Esophagus (tissue), 2 donors: ENCODE results near the gene DISP2. TPM values are rescaled to one million over a fixed set of nuclear protein-coding genes. Genes with fewer than 3 reads are reported as not detected.
A peak's percentile ranks its signal among the peaks of the same experiment; 100 is the strongest.

Source experiments
- H3K27ac ChIP-seq, 2 donors: one replicate each; pipeline ENCODE4 v1.5.1; 2013; ENCODE audit warnings: low read depth in 2 of 2, mild to moderate bottlenecking in 2 of 2, inconsistent platforms in 1 of 2, low read length in 1 of 2, moderate library complexity in 1 of 2
- H3K27me3 ChIP-seq, 2 donors: one replicate each; pipeline ENCODE4 v1.6.1; 2013; ENCODE audit warnings: low read length in 2 of 2, control low read depth in 1 of 2, mild to moderate bottlenecking in 1 of 2; ENCODE audit not compliant: insufficient read depth in 2 of 2, control insufficient read depth in 1 of 2
- H3K36me3 ChIP-seq, 2 donors: one replicate each; pipeline ENCODE4 v1.6.1; 2013; ENCODE audit warnings: low read length in 1 of 2; ENCODE audit not compliant: control insufficient read depth in 2 of 2, insufficient read depth in 2 of 2
- H3K4me1 ChIP-seq, 2 donors: one replicate each; pipeline ENCODE4 v1.6.1; 2013; ENCODE audit warnings: low read length in 1 of 2; ENCODE audit not compliant: control insufficient read depth in 2 of 2, insufficient read depth in 2 of 2
- H3K4me3 ChIP-seq, 2 donors: one replicate each; pipeline ENCODE4 v1.5.1; 2013; ENCODE audit warnings: low read length in 2 of 2, mild to moderate bottlenecking in 2 of 2, low read depth in 1 of 2, moderate library complexity in 1 of 2
- H3K9me3 ChIP-seq, 2 donors: one replicate each; pipeline ENCODE4 v1.6.1; 2013; ENCODE audit warnings: mild to moderate bottlenecking in 2 of 2, low read depth in 1 of 2, low read length in 1 of 2, moderate library complexity in 1 of 2; ENCODE audit not compliant: control insufficient read depth in 2 of 2, insufficient read depth in 1 of 2
- WGBS, 2 donors: extraction: QIAGEN DNeasy Blood & Tissue Kit; methylation state at CpG; one replicate each; pipeline ENCODE4 v1.1.7; 2013; 5-methylcytosine and 5-hydroxymethylcytosine counted together
- polyA plus RNA-seq, 2 donors: library from polyadenylated mRNA; stranded (reverse); fragments of 200-250 nt; gene quantifications; one replicate each; pipeline ENCODE4 v1.2.3, GENCODE V29; 2013
- donor health status: healthy with polysubstance abuse.
- donor health status: Bipolar disorder and iron deficiency.

DISP2 gene
- polyA plus RNA-seq, 2 donors: 0.33 to 1.3 TPM

DNA sequence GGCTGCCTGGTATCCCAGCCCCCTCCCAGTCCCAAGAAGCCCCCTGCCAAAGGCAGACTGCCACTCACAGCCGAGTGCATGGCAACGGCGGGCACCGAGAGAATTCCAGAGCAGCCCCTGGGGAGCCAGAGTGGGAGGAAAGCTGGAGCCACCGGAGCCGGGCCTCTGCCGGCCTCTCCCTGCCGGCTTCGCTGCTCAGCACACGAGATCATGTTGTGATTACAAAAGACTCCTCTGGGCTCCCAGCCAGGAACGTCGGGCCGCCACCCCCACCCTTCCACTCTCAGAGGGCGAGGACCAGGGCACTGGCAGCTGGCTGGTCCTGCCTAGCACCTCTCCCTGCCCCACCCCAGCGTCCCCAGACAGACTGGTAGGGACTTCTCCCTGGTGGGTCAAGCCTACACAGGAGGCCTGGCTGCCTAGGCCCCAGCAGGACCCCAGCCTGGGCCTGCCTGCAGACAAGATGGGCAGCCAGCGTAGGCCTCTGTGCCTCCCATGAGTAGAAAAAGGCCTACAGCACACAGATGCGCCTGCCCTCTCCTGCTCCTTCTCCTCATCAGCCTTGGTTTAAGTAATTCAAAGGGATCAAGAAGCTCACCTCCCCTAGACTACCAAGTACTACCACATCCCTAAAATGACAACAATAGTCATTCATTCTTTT, 17.1 kb upstream of the DISP2 start, which contains the start of gene CCDC9B:
TSS of gene CCDC9B (minus strand) at position 200 of the 661 bp plus-strand sequence. CDS start at position 80, 120 bp downstream.
- H3K36me3 ChIP-seq: peaks cover 0 to 11% of the 10 kb centered on the region in 2 donors
- H3K4me1 ChIP-seq: peaks cover 16 to 53% of the 10 kb centered on the region in 2 donors
- peak within 1 kb of the TSS; percentile 60 to 64 for H3K4me3 ChIP-seq
- H3K9me3 ChIP-seq: no peaks in the 10 kb centered on the region
- peak within 1 kb of the TSS; percentile 95 to 99 for H3K27ac ChIP-seq
- 17 to 23% methylated on average over 14 to 17 of the region's 17 CpGs for WGBS, 2 donors
- H3K27me3 ChIP-seq: no peaks in the 10 kb centered on the region

- H3K36me3 ChIP-seq: peaks cover 0 to 4% of the 10 kb centered on the region in 2 donors
- H3K4me3 ChIP-seq: no peak overlapping the region
- WGBS, 2 donors: 58 to 63% methylated on average over 7 of the region's 7 CpGs
- H3K27me3 ChIP-seq: no peaks in the 10 kb centered on the region
- peaks cover 11 to 57% of the 10 kb centered on the region in 2 donors for H3K4me1 ChIP-seq
- H3K9me3 ChIP-seq: no peaks in the 10 kb centered on the region
- H3K27ac ChIP-seq: peak overlapping the region; percentile 93 to 96
Observed at GRCh38 chr15:40342416-40343320, 15.4 kb upstream of the DISP2 start.

DNA sequence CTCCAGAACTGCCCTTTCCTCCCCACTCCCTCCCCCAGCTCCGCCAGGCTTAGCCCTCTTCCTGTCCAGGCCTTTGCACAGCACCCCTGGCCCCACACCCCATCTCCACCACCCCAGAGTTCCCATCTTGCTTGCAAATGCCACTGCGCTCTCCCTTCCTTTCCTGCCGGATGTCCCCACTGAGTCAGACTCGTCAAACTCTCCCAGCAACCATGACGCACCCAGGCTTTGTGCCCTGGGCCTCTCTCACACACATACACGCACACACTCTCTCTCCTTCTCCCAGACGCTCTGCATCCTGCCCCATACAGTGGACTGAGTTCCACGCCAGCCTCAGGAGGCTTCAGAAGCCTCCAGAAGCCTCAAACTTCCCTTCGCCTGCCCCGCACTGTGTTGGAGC, 14.5 kb upstream of the DISP2 start:
- Histone ChIP-seq H3K36me3 (peaks cover 0 to under 1% of the 10 kb centered on the region in 2 donors), H3K4me3 (no peak overlapping the region), H3K9me3 (no peaks in the 10 kb centered on the region), H3K27ac (peak overlapping the region; percentile 93 to 96), H3K4me1 (peaks cover 9 to 55% of the 10 kb centered on the region in 2 donors), H3K27me3 (no peaks in the 10 kb centered on the region)
- WGBS, 2 donors: 67 to 73% methylated on average over 10 of the region's 10 CpGs

DNA sequence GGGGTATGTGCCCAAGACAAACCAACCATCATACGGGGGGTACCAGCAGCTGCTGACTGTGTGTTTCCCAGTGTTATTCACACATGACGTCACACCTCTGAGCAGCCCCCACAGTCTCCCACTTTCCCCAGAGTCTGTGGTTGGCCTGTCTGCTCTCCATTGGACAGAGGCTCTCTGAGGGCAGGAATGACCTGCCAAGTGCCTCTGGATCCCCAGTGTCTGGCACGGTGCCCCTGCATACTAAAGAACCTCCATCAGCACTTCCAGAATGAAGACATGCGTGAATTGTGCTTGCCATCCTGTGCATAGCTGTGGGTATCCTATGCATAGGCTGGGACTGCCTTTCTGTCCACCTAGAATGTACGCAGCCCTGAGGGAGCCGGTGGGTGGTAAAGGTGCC, 13.8 kb upstream of the DISP2 start:
- Histone ChIP-seq H3K36me3 (no peaks in the 10 kb centered on the region), H3K4me1 (peaks cover 5 to 51% of the 10 kb centered on the region in 2 donors), H3K9me3 (no peaks in the 10 kb centered on the region), H3K27ac (peak overlapping the region; percentile 93 to 96), H3K4me3 (no peak overlapping the region), H3K27me3 (no peaks in the 10 kb centered on the region)
- WGBS, 2 donors: 45% methylated on average over 6 of the region's 6 CpGs

- no peaks in the 10 kb centered on the region for H3K27me3 ChIP-seq
- no peaks in the 10 kb centered on the region for H3K9me3 ChIP-seq
- no peaks in the 10 kb centered on the region for H3K36me3 ChIP-seq
- H3K4me1 ChIP-seq: peaks cover 5 to 47% of the 10 kb centered on the region in 2 donors
- H3K27ac ChIP-seq: peak overlapping the region in 1 of 2 donors; percentile 96
- 31 to 32% methylated on average over 15 of the region's 15 CpGs for WGBS, 2 donors
- H3K4me3 ChIP-seq: no peak overlapping the region
Observed at GRCh38 chr15:40344631-40345120, 13.3 kb upstream of the DISP2 start.

GRCh38 chr15:40345225-40345866, 12.7 kb upstream of the DISP2 start:
- Histone ChIP-seq H3K4me3 (no peak overlapping the region), H3K4me1 (peaks cover 5 to 42% of the 10 kb centered on the region in 2 donors), H3K36me3 (no peaks in the 10 kb centered on the region), H3K27ac (peak overlapping the region; percentile 75 to 82), H3K9me3 (no peaks in the 10 kb centered on the region), H3K27me3 (no peaks in the 10 kb centered on the region)
- 68 to 74% methylated on average over 10 of the region's 10 CpGs for WGBS, 2 donors

- no peaks in the 10 kb centered on the region for H3K9me3 ChIP-seq
- H3K36me3 ChIP-seq: no peaks in the 10 kb centered on the region
- peak overlapping the region; percentile 75 to 82 for H3K27ac ChIP-seq
- H3K27me3 ChIP-seq: no peaks in the 10 kb centered on the region
- WGBS, 2 donors: 63 to 72% methylated on average over 6 of the region's 6 CpGs
- peaks cover 5 to 40% of the 10 kb centered on the region in 2 donors for H3K4me1 ChIP-seq
- no peak overlapping the region for H3K4me3 ChIP-seq
Observed at GRCh38 chr15:40345867-40346578, 12.0 kb upstream of the DISP2 start.

GRCh38 chr15:40346579-40347558, 11.2 kb upstream of the DISP2 start:
- Histone ChIP-seq H3K4me3 (no peak overlapping the region), H3K4me1 (peaks cover 5 to 39% of the 10 kb centered on the region in 2 donors), H3K27ac (peak overlapping the region; percentile 74 to 82), H3K27me3 (no peaks in the 10 kb centered on the region), H3K36me3 (no peaks in the 10 kb centered on the region), H3K9me3 (no peaks in the 10 kb centered on the region)
- WGBS, 2 donors: 85 to 86% methylated on average over 15 of the region's 15 CpGs
